Fibroblast of pulmonary artery (primary cell): ENCODE results near the gene SPAG16.
"Not testable (repeated sequence)": the region's sequence is repeated elsewhere in the genome, so short reads cannot be mapped to it uniquely, and the experiment has no call there.

ENCODE experiments used
- DNase-seq: peaks from one replicate; pipeline ENCODE4 v3.0.0-alpha.2; 2010; ENCODE audit warnings: low read depth
- H3K4me3 ChIP-seq: replicated peaks from 2 replicates; pipeline ENCODE4 v1.5.1; 2011; ENCODE audit warnings: low read depth, mild to moderate bottlenecking, control low read depth, low read length, moderate library complexity
- CTCF ChIP-seq: IDR thresholded peaks from 2 replicates; pipeline ENCODE4 v1.5.1; 2011; ENCODE audit warnings: mild to moderate bottlenecking, control low read depth, low read length, inconsistent platforms; ENCODE audit errors: missing control alignments

The SPAG16 gene

GRCh38 chr2:213991453-213992108, 707.3 kb downstream of the SPAG16 start:
- no peak for TF ChIP-seq CTCF
- H3K4me3 ChIP-seq, result no peak overlapping the region
- no peak for DNase-seq

- no peak for TF ChIP-seq CTCF
- DNase-seq, result peak; percentile 80
- no peak overlapping the region for H3K4me3 ChIP-seq
Measured at GRCh38 chr2:213995400-213996105, 711.3 kb downstream of the SPAG16 start.

- H3K4me3 ChIP-seq, DNase-seq: not testable (repeated sequence)
Measured at GRCh38 chr2:213998976-213999375, 714.7 kb downstream of the SPAG16 start.

- TF ChIP-seq CTCF, result no peak
- no peak overlapping the region for H3K4me3 ChIP-seq
- no peak for DNase-seq
Measured at GRCh38 chr2:214004463-214004862, 720.2 kb downstream of the SPAG16 start.

- DNase-seq, result peak; percentile 42
Measured at GRCh38 chr2:214005337-214005736, 721.1 kb downstream of the SPAG16 start.

GRCh38 chr2:214006601-214007000, 722.3 kb downstream of the SPAG16 start:
- no peak for DNase-seq
- no peak overlapping the region for H3K4me3 ChIP-seq
- TF ChIP-seq CTCF, result no peak

More at GRCh38 chr2:214005337-214005736, 721.1 kb downstream of the SPAG16 start:
- H3K4me3 ChIP-seq, result no peak overlapping the region
- no peak for TF ChIP-seq CTCF

GRCh38 chr2:214011676-214012075, 727.4 kb downstream of the SPAG16 start:
- no peak for DNase-seq
- H3K4me3 ChIP-seq, result no peak overlapping the region
- no peak for TF ChIP-seq CTCF
